A172 (cell line): ENCODE data around the gene HAGH. TPM values are rescaled to one million over a fixed set of nuclear protein-coding genes. Genes with fewer than 3 reads are reported as not detected.
"Not testable (repeated sequence)": the region's sequence is repeated elsewhere in the genome, so short reads cannot be mapped to it uniquely, and the experiment has no call there.

Source experiments
- DNase-seq: peaks from one replicate; pipeline ENCODE4 v3.0.0-alpha.2; 2015; ENCODE audit warnings: low spot score
- total RNA-seq: library from RNA; depleted of rRNA; stranded (reverse); fragments of >200 nt; shearing (Covaris generic); gene quantifications from 2 replicates; pipeline ENCODE4 v1.2.3, GENCODE V29; 2014; rRNA removed

The HAGH gene
- 85.2 and 163 TPM in 2 replicates for total RNA-seq

DNA sequence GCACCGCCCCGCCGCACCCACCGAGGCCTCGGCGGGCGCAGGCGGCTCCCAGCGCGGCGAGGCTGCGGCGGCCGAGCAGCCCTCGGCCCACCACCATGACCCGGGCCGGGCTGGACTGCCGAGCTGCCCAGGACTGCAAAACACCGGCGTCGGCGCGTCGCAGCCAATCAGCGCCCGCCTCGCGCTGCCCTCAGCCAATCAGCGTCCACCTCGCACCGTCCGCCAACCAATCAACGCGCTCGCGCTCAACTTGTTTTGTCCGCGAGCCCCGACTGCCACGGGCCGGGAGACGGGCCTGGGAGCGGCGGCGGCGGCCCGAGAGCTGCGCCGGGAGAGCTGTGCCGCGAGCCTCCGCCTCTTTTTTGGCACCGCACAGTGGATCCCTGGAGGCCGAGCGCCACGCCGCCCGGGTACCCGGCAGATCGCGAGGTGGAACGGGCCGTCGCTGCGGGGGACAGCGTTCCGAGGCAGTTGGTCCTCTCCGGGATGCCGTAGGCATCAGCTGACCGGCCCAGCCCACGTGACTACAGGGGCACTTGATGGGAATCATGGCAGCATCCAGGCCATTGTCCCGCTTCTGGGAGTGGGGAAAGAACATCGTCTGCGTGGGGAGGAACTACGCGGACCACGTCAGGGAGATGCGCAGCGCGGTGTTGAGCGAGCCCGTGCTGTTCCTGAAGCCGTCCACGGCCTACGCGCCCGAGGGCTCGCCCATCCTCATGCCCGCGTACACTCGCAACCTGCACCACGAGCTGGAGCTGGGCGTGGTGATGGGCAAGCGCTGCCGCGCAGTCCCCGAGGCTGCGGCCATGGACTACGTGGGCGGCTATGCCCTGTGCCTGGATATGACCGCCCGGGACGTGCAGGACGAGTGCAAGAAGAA lies at the start of gene HAGH, which contains the start of gene FAHD1:
HAGH (minus strand) TSS at position 135 of the 883 bp plus-strand sequence; CDS start at position 97, 38 bp downstream.
FAHD1 (plus strand) TSS at position 516 of the 883 bp plus-strand sequence; CDS start at position 549, 33 bp downstream.
- peak; percentile 88 for DNase-seq

DNA sequence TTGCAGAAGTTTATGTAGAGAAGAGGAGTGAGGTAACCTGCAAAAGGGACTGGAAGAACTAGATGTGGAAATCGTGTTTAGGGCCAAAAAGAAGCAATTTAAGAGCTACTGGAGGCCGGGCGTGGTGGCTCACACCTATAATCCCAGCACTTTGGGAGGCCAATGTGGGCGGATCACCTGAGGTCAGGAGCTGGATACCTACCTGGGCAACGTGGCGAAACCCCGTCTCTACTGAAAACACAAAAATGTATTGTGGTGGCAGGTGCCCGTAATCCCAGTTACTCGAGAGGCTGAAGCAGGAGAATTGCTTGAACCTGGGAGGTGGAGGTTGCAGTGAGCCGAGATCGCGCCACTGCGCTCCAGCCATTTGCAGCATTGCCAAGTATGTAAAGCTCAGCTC lies 49.4 kb upstream of the HAGH start:
- DNase-seq = not testable (repeated sequence)

- no peak for DNase-seq
Measured at GRCh38 chr16:1874854-1875253, 48.2 kb upstream of the HAGH start.

- no peak for DNase-seq
Measured at GRCh38 chr16:1871974-1872635, 45.5 kb upstream of the HAGH start, which contains the start of gene MEIOB. Gene MEIOB (minus strand): TSS chr16:1872164. CDS start chr16:1868175, 3,989 bp downstream.

DNA sequence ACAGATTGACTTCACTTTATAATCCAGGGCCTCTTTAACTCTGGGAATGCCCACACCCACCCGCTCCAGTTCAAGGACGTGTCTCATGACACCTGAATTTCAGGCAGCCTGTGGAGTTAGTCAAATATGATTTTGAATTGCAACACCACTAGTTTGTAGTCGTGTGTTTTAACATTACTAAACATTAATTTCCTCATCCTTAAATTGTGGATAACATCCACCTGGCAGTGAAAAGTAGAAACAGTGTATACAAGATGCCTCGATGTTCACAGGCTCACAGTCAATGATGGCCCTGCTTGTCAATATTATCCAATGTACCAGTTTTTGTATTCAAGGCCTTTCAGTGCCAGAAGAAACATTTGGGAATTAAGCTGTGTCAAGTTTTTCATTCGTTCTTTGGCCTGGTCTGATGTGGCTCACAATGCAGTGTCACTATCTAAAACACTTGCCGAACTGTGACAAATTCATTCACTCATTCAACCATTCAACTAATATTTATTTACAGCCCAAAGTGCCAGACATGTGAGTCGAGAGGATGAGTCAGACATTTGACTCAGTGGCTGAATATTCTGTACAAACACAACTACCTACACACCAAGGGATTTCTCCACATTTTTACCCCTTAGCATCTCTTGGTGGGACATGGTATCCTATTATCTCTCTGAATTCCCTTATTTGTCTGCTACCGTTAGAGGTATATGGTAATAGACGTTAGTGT lies 43.9 kb upstream of the HAGH start:
- peak; percentile 80 for DNase-seq

DNA sequence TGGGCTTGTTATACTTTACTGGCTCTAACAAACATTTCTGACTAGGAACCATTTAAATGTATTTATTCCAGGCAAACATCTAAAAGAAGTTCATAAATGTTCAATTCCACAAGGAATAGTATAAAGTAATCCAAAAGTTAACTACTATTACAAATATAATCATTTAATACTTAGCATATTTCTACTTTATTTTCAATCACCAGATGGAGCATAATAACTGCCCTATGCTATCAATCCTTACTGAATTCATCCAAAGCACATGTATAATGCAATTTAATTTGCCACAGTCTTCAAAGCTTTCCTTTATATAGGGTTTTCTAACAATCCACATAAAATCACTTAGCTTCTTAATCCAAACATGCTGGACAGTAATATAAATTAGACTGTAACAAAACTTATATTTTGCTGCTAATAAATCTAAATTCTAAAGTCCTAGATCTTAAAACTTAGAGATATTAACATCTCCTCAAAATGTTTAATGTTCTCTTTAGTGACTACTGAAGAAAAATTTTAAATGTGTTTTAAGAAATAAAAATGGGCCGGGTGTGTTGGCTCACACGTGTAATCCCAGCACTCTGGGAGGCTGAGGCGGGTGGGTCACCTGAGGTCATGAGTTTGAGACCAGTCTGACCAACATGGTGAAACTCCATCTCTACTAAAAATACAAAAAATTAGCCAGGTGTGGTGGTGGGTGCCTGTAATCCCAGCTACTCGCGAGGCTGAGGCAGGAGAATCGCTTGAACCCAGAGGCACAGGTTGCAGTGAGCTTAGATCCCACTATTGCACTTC lies 39.5 kb upstream of the HAGH start:
- DNase-seq = no peak

- peak; percentile 16 for DNase-seq
Measured at GRCh38 chr16:1863681-1864460, 37.2 kb upstream of the HAGH start.

DNA sequence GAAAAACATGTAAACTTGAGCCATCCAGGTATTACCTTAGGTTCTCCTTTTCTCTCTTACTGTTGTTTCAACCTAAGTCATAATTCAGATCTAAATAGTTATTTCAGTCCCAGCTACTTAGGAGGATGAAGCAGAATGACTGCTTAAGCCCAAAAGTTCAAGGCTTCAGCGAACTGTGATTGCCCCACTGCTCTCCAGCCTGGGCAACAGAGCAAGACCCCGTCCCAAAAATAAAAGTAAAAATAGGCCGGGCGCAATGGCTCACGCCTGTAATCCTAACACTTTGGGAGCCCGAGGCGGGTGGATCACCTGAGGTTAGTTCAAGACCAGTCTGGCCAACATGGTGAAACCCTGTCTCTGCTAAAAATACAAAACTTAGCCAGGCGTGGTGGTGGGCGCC lies 35.8 kb upstream of the HAGH start:
- no peak for DNase-seq

DNA sequence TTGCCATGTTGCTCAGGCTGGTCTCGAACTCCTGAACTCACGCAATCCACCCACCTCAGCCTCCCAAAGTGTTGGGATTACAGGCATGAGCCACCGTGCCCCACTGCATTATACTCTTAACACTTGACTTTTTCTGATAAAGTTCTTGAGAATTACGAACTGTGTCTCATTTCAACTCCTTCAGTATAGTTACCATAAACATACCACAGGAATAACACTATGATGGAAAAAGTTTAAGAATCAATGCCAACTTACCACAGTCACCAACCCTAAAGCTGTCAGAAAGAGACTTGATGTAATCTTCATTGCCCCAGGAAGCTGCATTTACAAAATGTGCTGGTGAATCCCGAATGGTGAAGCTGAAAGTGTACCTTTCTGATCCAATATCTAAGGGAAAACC lies 35.1 kb upstream of the HAGH start:
- no peak for DNase-seq

- DNase-seq = no peak
Measured at GRCh38 chr16:1859650-1860049, 33.0 kb upstream of the HAGH start.

DNA sequence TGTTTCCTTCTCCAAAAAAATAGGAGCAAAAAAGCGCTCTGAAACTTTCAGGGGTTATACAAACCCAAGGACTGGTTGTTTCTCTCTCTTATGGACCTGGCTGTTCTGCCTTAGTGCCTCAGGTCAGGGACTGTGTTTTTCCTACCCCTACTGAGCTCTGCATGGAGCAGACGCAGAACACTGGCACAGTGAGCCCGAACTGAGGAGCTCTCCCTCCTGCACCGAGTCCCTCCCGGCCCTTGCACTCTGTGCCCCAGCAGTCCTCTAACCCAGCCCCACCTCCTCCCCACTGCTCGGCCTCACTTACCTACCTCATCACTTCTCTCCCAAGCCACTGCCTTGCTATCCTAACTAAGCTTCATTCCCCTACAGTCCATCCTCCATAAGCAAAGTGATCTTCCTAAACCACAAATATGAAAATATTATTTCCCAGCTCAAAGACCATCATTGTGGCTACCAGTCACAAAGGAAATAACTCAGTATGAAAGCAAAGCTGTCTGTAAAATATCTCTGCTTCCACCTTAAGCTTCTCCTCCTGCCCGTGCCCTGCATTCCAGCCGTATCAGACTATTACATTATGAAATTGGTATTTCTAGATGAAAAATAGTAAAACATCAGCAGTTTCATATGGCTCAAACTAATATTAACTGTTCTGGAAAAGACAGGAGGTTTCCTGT lies 31.7 kb upstream of the HAGH start:
- DNase-seq = no peak

DNA sequence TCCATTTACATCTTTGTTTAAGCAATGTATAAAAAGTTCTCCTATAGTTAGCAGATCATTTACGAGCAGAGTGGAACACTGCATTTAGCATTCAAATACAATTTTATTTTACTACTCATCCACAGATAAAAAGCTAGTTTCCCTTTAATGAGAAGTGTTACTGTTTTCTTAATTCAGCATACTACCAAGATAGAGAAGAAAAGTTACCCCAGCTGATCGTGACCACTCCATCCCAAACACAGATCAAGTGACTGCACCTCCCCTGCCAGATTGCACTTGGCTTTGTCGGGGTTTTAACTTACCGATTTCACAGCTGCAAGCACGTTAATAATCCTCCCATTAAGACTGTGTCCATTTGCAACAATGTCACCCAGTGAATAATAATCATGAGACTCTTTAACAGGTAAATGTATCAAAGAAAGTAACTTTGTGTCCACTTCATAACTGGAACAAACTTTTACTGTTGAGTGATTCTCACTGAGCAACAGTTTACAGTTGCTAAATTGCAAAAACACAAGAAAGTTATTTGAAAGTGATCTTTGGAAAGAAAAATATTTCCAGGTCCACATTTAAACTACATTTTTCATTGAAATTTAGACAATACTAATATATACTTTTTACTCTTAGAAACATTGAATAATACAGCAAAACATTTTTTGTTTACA lies 30.9 kb upstream of the HAGH start:
- no peak for DNase-seq

- DNase-seq = no peak
Measured at GRCh38 chr16:1851793-1852192, 25.2 kb upstream of the HAGH start.

DNA sequence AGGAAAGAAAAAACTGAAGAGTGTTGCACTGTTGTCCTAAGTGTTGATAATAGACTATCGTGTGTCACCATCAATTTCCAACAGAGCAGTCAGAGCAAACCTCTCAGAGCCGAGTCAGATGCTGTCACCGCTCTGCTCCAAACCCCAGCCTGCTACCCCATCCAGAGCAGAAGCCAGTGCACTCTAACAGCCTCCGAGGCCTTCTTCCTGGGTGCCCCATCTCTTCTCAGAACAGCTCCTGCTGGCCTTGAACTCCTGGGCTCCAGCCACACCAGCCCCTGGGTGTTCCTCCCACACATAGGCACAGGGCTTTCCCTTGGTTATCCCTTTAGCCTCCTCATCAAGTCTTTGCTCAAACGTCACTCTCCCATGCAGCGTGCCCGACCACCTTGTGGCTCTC lies 24.4 kb upstream of the HAGH start:
- no peak for DNase-seq

GRCh38 chr16:1846416-1846815 lies 19.8 kb upstream of the HAGH start:
- no peak for DNase-seq

DNA sequence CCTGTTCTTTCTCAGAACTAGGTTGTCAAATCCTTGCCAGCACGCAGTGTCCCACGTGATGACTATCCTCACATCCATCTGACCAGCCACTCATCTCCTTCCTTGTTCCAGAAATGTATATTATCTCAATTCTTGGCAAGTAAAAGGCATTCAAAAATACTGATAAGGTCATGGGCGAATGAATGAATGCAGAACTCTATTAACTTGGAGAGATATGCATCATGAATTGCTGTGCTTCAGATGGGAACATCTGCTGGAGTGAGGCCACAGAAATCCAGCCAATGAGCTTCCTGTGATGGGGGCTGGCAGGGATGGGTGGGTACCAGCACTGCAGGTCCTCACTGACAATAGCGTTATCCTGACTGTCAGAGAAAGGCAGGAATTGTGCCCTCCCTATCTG lies 19.4 kb upstream of the HAGH start:
- DNase-seq = no peak

DNA sequence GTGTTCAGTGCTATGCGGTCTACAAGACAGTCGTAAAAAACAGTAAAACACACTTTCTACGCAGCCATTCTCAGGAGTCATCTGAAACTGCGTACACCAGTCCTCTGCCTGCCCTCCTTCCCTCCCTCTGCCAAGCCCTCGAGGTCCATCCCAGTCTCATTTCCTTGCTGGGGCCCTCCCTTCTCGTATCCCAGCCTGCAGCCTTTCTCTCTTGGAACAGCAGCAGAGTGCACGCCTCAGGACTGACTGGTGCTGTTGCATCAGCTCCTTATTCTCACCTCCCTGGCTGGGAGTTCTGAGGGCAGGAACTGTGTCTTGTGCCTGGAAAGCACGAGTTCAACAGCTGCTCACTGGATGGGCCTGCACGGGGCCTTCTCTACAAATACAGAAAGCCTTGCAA lies 12.9 kb upstream of the HAGH start:
- no peak for DNase-seq

GRCh38 chr16:1834096-1834495 lies 7.5 kb upstream of the HAGH start:
- no peak for DNase-seq

DNA sequence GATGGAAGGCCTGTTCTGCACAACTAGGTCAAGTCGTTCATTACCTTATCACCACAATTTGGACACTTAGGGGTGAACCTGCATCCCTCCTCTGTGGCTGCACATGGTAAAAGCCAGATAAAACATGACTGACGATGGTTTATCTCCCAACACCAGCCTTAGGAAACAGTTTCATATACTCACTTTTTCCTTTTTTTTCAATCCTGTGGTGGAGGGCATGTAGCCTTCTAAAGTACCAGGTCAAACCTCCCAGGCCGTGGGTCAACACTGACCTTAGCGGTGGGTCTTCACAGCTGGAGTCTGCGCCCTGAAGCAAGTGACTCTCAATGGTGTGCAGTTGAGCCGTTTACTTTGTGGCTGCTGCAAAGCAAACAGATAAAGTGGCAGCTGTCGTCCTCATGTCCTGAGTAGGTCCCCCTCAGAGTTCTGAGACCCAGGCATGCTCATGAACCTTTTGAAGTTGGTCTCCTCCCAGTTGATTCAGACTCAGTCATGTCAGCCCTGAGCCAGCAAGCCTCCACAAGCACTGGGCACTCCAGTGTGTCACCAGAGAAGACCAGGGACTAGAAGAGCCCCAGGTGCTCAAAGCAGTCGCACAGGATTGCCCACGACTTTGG lies 6.3 kb upstream of the HAGH start:
- DNase-seq = no peak
